GM12891 (cell line): ENCODE measurements around the gene HHAT.

Experiments
- DNase-seq: peaks from one replicate; pipeline ENCODE4 v3.0.0; 2011; ENCODE audit warnings: low spot score; ENCODE audit not compliant: insufficient read length
- FAIRE-seq: peaks from 2 replicates; lab custom pipeline; 2011; peaks lifted over from hg19 to GRCh38; lab: Jason Lieb, UNC
- PAX5 ChIP-seq: IDR thresholded peaks from 2 replicates; pipeline ENCODE4 v1.6.1; 2011; ENCODE audit warnings: low read length, moderate library complexity, mild to moderate bottlenecking; ENCODE audit not compliant: insufficient read depth, severe bottlenecking
- POLR2A ChIP-seq: IDR thresholded peaks from 2 replicates; pipeline ENCODE4 v1.6.1; 2011; ENCODE audit warnings: low read depth, low read length, control low read depth
- POLR2AphosphoS5 ChIP-seq: IDR thresholded peaks from 2 replicates; pipeline ENCODE4 v1.6.1; 2011; ENCODE audit warnings: low read depth, low read length, control low read depth
- POU2F2 ChIP-seq: IDR thresholded peaks from 2 replicates; pipeline ENCODE4 v1.6.1; 2011; ENCODE audit warnings: low read depth, mild to moderate bottlenecking, control low read depth, low read length, moderate library complexity
- SPI1 ChIP-seq: IDR thresholded peaks from 2 replicates; pipeline ENCODE4 v1.6.1; 2011; ENCODE audit warnings: low read depth, low read length, control low read depth
- TAF1 ChIP-seq: IDR thresholded peaks from 2 replicates; pipeline ENCODE4 v1.6.1; 2011; ENCODE audit warnings: low read depth, low read length, control low read depth

Gene HHAT

GRCh38 chr1:210447456-210448057 is 118.9 kb downstream of the HHAT start:
- TF ChIP-seq POLR2A (no peak), POU2F2 (no peak), PAX5 (no peak), SPI1 (no peak), POLR2AphosphoS5 (no peak), TAF1 (no peak)
- DNase-seq (no peak), FAIRE-seq (no peak)

GRCh38 chr1:210448297-210448892 is 119.7 kb downstream of the HHAT start:
- FAIRE-seq (peak; percentile 52), DNase-seq (peak; percentile 7)
- TF ChIP-seq TAF1 (no peak), POLR2A (no peak), POU2F2 (no peak), SPI1 (no peak), POLR2AphosphoS5 (no peak), PAX5 (no peak)

- FAIRE-seq (no peak), DNase-seq (no peak)
These were observed 127.3 kb downstream of the HHAT start for GRCh38 chr1:210455840-210456603.

GRCh38 chr1:210456731-210457255 is 128.1 kb downstream of the HHAT start:
- no peak for TF ChIP-seq POU2F2
- TF ChIP-seq PAX5, result no peak
- TF ChIP-seq POLR2A, result no peak
- TF ChIP-seq POLR2AphosphoS5, result no peak
- no peak for TF ChIP-seq SPI1
- no peak for TF ChIP-seq TAF1

More at GRCh38 chr1:210455840-210456603, 127.3 kb downstream of the HHAT start:
- TF ChIP-seq POU2F2 (no peak), SPI1 (no peak), TAF1 (no peak), POLR2A (no peak), PAX5 (no peak), POLR2AphosphoS5 (no peak)

GRCh38 chr1:210457568-210457967 is 128.9 kb downstream of the HHAT start:
- TF ChIP-seq PAX5, result no peak
- no peak for TF ChIP-seq POLR2A
- TF ChIP-seq POU2F2, result no peak
- no peak for TF ChIP-seq POLR2AphosphoS5
- no peak for TF ChIP-seq TAF1
- no peak for TF ChIP-seq SPI1
- FAIRE-seq, result no peak
- DNase-seq, result no peak

More at GRCh38 chr1:210456731-210457255, 128.1 kb downstream of the HHAT start:
- no peak for DNase-seq
- FAIRE-seq, result no peak

- DNase-seq (no peak), FAIRE-seq (no peak)
- TF ChIP-seq POU2F2, result no peak
These were observed 135.9 kb downstream of the HHAT start for GRCh38 chr1:210464519-210465039.

- FAIRE-seq, result no peak
- TF ChIP-seq POLR2AphosphoS5 (no peak), TAF1 (no peak), SPI1 (no peak), POLR2A (no peak), PAX5 (no peak), POU2F2 (no peak)
- no peak for DNase-seq
These were observed 136.4 kb downstream of the HHAT start for GRCh38 chr1:210465150-210465549.

GRCh38 chr1:210467440-210468043 is 138.8 kb downstream of the HHAT start:
- FAIRE-seq (no peak), DNase-seq (no peak)
- TF ChIP-seq TAF1, result no peak
- no peak for TF ChIP-seq SPI1
- TF ChIP-seq PAX5, result no peak
- TF ChIP-seq POU2F2, result no peak

GRCh38 chr1:210469441-210469840 is 140.7 kb downstream of the HHAT start:
- TF ChIP-seq POLR2A (no peak), POU2F2 (no peak), SPI1 (no peak), POLR2AphosphoS5 (no peak), PAX5 (no peak), TAF1 (no peak)
- FAIRE-seq, result no peak
- DNase-seq, result no peak
